ENCODE data around the gene LPAR5. TPM values are rescaled to one million over a fixed set of nuclear protein-coding genes. Genes with fewer than 3 reads are reported as not detected.
"Not testable (repeated sequence)": the region's sequence is repeated elsewhere in the genome, so short reads cannot be mapped to it uniquely, and the experiment has no call there.

The LPAR5 gene
- polyA plus RNA-seq, 1 donor: 0.91 TPM

GRCh38 chr12:6607751-6608591 lies 27.8 kb downstream of the LPAR5 start:
- DNase-seq: peak; percentile 76

GRCh38 chr12:6606331-6607131 lies 29.2 kb downstream of the LPAR5 start:
- no peak for DNase-seq

DNA sequence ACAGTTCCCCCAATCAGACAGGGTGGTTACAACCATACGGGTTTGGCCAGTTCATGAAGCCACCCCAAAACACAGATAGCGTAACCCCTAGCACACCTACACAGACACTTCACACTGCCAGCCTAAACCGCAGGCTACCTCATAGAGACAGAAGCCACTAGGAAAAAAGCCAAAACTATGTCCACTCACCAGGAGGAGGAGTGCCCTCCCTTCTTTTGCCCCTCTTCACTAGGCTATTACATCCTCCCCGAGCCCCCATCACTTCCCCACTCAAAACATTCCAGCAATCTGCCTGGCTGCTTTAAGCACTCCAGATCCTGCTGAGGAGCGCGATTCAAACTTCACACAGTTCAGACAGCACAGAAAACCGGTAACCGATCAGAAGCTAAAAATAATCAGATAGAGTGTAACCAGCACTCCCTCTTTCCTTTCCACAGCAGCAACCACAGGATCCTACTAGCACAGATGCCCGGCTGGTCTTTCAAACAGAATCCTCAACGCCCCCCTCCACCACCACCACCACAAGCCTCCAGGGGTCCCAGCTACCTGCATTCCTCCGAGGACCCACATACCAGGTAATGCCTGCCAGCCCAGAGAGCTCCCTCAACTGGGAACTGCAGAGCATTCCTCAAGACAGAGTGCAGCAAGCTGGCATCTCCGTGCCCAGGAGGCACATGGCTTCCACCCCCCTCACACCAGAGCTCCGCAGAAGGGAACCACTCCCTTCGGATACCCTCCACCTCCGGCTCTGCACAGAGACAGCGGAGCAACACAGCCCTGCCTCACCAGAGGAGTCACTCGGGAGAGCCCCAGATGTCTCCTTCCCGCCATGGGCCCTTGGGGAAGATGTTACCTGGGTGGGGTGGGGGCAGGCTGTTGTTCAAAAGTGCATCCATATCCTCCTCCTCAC lies 30.1 kb downstream of the LPAR5 start:
- no peak for DNase-seq

DNA sequence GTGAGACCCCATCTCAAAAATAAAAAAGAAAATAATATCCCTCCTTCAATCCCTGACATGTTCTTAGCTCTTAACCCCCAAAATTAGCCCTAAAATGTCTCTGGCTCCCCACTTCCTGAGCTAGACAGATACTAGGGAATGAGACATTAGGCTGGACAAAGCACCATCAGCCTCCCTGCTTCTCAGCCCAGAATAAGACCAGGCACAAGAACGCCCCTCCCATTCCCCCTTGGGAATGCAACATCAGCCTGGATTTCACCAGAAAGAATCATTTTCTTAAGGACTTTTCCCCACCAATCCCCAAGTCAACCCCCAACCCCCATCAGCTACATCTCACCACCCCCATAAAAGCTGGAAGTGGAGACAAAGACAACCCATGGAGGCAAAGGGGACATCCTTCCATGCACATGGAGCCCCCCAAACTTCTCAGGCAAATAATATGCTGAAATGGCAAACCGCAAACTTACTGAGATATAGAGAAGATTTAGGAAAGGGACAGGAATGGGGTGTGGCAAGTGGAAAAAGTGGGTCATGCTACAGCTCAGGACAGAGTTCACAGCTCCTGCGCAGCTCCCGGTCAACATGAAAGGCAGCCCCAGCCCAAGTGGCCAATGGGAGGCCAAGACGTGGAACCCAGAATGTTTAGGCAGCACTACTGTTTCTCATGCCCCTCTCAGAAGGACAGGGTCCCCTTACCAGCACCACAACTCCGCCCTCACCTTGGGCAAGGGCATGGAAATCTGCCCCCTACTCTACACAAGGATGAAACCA lies 31.3 kb downstream of the LPAR5 start:
- DNase-seq: no peak

GRCh38 chr12:6603095-6603567 lies 32.6 kb downstream of the LPAR5 start:
- DNase-seq: no peak

DNA sequence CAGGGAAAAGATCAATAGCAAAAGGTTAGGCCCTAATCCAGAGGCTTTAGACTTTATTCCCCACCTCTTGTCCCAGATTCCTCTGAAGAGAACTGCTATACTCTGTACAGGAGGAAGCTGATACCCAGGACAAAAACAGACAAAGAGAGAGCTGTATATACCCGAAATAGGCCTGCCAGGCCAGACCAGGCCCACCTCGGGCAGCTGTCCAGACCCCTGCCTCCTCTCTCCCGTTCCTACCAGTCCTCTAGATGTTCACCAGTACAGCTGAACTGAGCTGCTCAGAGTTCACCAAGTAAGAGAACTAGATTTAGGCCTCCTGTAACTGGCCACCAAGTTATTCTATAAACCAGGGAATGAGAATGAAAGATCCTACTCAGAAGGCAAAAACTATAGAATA lies 33.2 kb downstream of the LPAR5 start:
- DNase-seq: no peak

GRCh38 chr12:6595673-6596072 lies 40.1 kb downstream of the LPAR5 start:
- DNase-seq: not testable (repeated sequence)

- DNase-seq: no peak
Measured at GRCh38 chr12:6592087-6592486, 43.7 kb downstream of the LPAR5 start.

GRCh38 chr12:6586569-6586968 lies 49.2 kb downstream of the LPAR5 start:
- DNase-seq: not testable (repeated sequence)

DNA sequence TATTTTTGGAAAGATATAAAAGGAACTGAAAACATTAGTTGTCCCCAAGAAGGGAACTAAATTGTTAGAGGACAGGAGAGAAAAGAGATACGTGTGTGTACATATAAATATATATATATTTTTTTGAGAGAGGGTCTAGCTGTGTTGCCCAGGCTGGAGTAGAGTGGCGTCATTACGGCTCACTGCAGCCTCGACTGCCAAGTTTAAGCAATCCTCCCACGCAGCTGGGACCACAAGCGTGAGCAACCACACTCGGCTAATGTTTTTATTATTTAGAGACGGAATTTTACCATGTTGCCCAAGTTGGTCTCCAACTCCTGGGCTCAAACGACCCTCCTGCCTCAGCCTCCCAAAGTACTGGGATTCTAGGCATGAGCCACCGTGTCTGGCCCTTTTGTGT lies 51.5 kb downstream of the LPAR5 start:
- no peak for DNase-seq

DNA sequence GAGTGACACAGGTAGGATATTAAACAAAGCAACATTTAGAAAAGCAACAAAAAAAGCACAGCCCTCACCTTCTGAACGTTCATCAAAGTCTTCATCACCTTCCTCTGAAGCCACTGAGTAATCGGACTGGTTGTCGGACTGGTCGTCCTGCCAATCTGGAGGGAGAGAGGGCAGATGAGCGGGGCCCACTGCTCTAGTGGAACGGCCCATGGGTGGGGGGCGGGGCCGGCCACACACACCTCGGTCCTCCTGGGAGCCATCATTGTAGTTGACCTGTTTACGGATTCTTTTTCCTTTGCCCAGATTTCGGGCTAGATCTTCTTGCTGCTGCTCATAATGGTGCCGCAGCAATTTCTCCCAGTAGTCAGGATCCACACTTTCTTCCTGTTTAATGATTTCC lies 52.8 kb downstream of the LPAR5 start:
- DNase-seq: no peak

DNA sequence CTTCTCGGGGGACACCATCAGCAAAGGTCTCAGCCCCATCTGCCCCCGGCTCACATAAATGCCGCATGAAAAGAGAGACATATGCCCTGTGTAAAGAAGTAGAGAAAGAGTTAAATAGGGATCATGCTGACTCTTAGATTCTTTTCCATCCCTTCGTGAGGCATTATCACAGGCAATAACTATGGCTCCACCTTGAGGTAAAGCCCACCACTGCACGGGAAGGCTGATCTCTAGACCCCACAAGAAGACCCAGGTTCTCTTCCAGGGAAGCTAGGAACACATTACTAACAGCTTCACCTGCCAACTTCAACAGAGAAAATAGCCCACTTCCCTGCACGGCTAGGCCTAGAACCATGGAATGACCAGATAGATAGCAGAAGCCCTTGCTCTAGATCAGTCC lies 53.6 kb downstream of the LPAR5 start:
- DNase-seq: no peak

DNA sequence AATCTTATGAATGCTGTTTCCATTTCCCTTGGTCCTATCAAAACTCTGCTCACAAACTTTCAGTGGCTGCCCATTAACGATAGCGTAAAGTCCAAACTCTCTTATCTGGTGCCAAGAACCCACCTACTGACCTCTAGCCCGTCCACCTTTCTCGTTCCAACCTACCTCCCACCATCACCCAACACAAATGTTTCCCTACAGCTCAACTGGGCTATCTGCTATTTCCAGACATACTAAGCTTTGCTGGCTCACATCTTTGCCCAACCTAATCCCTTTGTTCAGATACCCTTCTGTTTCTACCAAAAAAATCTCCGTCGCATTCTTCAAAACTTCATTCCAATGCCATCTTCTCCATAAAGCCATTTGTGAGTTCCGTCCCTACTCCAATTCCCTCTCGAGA lies 60.1 kb downstream of the LPAR5 start:
- no peak for DNase-seq

DNA sequence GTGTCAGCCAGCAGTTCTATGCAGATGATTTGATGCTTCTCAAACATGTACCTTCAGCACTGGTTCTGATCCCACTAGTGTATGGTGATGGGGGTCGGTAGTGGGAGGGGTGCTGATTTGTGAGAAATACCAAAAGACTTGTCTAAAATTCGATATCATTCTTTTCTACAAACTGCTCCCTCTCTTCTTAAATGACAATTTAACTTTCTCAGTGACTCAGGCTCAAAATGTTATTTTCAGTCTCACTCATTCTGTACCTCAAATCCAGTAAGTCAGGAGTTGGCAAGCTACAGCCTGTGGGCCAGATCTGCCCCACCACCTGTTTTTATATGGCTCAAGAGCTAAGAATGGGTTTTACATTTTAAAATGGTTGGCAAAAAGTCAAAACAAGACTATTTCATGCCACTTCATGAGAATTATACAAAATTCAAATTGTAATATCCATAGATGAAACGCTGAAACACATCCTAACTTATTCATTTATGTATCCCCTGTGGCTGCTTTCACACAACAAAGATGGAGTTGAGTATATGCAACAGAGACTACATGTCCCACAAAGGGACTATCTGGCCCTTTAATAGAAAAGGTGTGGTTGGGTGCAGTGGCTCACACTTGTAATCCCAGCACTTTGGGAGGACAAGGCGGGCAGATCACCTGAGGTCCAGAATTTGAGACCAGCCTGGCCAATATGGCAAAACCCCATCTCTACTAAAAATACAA lies 61.0 kb downstream of the LPAR5 start:
- no peak for DNase-seq

DNA sequence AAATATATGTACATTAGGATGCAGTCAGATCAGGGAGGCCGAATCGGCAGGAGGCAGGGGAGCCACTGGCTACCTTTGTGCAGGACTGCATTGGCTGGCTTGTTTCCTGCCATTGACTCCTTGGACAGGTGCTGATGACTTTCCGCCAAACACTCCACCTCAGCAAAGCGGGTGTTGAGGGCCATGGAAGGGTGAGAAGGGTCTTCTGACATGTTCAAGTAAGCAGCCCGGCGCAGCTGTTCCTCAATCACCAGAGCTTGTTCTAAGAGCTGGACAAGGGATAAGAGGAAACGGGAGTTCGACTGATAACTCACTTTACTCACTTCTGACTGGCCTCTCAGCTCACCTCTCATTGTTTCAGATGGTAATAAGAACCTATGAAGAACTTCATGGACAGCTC lies 62.8 kb downstream of the LPAR5 start:
- no peak for DNase-seq

GRCh38 chr12:6570264-6570887 lies 65.4 kb downstream of the LPAR5 start:
- no peak for DNase-seq

GRCh38 chr12:6569786-6570185 lies 66.0 kb downstream of the LPAR5 start:
- DNase-seq: no peak

DNA sequence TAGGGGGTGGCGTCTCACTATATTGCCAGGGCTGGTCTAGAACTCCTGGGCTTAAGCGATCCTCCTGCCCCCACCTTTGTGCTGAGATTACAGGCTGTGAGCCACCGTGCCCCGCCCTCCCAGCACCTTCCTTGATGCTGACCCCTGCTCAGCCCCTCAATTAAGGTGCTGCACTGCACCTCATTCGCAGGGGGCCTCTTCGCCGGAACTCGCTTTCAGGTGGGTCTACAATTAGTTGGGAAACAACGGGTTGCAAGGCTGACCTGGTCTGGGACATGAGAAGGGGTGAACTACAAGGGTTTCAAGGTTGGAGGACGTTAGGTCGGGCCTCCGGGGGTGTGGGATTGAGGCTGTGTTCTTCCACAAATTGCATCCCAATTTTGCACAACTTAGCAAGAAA lies 66.4 kb downstream of the LPAR5 start:
- DNase-seq: no peak

Measured in left kidney (tissue), 2 donors.